ENCODE data around the gene MYO5A. TPM values are rescaled to one million over a fixed set of nuclear protein-coding genes. Genes with fewer than 3 reads are reported as not detected.
A peak's percentile ranks its signal among the peaks of the same experiment; 100 is the strongest.

MYO5A gene
- polyA plus RNA-seq, 3 donors = 6.9 to 33.5 (median 16.6) TPM

DNA sequence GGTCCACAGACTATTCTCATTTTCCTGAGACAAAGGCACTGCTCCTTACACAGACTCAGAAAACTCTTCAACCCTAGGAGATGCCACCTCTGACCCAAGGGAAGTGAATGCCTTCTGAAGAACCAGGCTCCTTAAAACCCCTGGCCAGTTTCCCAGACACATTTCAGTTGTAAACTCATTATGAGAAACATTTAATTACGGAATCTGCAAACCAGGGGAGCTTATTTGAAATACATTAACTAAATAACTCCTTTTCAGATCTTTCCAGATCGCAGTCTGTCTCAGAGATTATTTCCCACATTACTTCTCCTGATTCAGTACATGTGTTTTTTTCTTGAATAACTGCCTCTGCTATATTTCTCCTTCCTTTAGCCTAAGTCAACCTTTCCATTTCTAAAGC is 17.6 kb downstream of the MYO5A start:
- Mint-ChIP-seq H3K9me3 (no peaks in the 10 kb centered on the region), H3K4me1 (peaks cover 27% of the 10 kb centered on the region), H3K27ac (peak overlapping the region in 1 of 7 donors; percentile 15), H3K27me3 (ENCODE audit: low read depth in 3 of 3) (peaks cover 0 to 1% (median 0%) of the 10 kb centered on the region in 3 donors), H3K36me3 (no peaks in the 10 kb centered on the region), H3K4me3 (no peak overlapping the region)
- H3K9me3 ChIP-seq (replicated peaks in 1 of 2; ENCODE audit: control insufficient read depth in 1 of 2, insufficient read depth in 1 of 2, low read length in 2 of 2) = no peaks in the 10 kb centered on the region
- no peak overlapping the region for H3K9ac ChIP-seq (ENCODE audit: insufficient read depth, low read length, poor library complexity, severe bottlenecking)
- H3K4me2 ChIP-seq (replicated peaks; ENCODE audit: extremely low read depth, low read length, poor library complexity, severe bottlenecking) = no peak overlapping the region
- H2AFZ ChIP-seq (ENCODE audit: insufficient read depth, low read depth, low read length, poor library complexity, severe bottlenecking) = no peak overlapping the region
- no peak for DNase-seq
- TF ChIP-seq, protein P1, sequence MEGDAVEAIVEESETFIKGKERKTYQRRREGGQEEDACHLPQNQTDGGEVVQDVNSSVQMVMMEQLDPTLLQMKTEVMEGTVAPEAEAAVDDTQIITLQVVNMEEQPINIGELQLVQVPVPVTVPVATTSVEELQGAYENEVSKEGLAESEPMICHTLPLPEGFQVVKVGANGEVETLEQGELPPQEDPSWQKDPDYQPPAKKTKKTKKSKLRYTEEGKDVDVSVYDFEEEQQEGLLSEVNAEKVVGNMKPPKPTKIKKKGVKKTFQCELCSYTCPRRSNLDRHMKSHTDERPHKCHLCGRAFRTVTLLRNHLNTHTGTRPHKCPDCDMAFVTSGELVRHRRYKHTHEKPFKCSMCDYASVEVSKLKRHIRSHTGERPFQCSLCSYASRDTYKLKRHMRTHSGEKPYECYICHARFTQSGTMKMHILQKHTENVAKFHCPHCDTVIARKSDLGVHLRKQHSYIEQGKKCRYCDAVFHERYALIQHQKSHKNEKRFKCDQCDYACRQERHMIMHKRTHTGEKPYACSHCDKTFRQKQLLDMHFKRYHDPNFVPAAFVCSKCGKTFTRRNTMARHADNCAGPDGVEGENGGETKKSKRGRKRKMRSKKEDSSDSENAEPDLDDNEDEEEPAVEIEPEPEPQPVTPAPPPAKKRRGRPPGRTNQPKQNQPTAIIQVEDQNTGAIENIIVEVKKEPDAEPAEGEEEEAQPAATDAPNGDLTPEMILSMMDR (IDR thresholded peaks at IDR 0.05) = no peak
- H3K27me3 ChIP-seq (ENCODE audit: control insufficient read depth in 2 of 2, insufficient read depth in 2 of 2, low read length in 2 of 2) = no peaks in the 10 kb centered on the region
- no peak overlapping the region for H3K4me3 ChIP-seq (replicated peaks in 1 of 3; ENCODE audit: low read depth in 2 of 3, low read length in 3 of 3)
- intact Hi-C loops (cut with micrococcal nuclease) = no loop called here
- H4K20me1 ChIP-seq (ENCODE audit: insufficient read depth, low read length) = peaks cover 96% of the 10 kb centered on the region
- 100% methylated on average over 1 of the region's 2 CpGs for WGBS (ENCODE audit: insufficient coverage)
- H3K36me3 ChIP-seq (replicated peaks in 1 of 2; ENCODE audit: control insufficient read depth in 1 of 2, insufficient read depth in 2 of 2, low read length in 2 of 2) = no peaks in the 10 kb centered on the region
- no peak overlapping the region for H3K27ac ChIP-seq (ENCODE audit: low read depth in 1 of 2, low read length in 2 of 2)
- peaks cover 6 to 14% of the 10 kb centered on the region in 2 donors for H3K4me1 ChIP-seq (ENCODE audit: control insufficient read depth in 1 of 2, insufficient read depth in 2 of 2, low read length in 2 of 2)
- peaks cover 97% of the 10 kb centered on the region for H3K79me2 ChIP-seq (ENCODE audit: insufficient read depth, low read length)

DNA sequence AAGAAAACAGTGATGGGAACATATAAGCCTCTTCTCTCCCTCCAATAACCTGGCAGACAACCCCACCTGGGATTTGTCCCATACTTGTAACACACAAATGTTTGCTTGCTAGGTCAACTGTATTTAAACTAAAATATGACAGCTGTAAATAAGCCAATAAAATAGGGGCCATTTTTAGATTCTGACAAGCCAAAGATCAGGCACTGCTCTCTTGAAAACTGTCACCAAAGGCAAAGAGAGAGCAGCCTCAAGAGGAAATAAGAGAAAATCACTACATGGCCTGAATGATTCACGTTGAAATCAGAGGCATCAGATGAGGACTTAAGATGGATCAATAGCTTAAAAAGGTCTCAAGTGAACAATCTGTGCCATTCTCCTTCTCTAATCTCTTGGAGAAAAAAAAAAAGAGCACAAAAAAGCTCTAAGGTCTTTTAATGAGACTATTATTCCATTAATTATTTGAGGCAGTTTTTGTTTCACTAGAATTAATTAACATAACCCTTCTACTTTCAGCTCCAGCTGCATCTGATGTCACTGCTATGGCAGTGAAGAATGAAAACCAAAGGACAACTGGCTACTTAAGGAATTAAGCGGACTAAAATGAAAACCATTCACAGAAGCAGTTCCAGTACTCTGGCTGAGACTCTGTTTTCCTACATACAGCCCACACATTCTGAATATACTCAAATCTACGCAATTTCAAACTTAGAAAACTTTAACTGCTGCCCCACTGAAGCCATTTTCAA is 19.0 kb downstream of the MYO5A start:
- intact Hi-C loops (cut with micrococcal nuclease) = no loop called here
- H3K36me3 ChIP-seq (replicated peaks in 1 of 2; ENCODE audit: control insufficient read depth in 1 of 2, insufficient read depth in 2 of 2, low read length in 2 of 2) = no peaks in the 10 kb centered on the region
- H3K4me3 ChIP-seq (replicated peaks in 1 of 3; ENCODE audit: low read depth in 2 of 3, low read length in 3 of 3) = no peak overlapping the region
- H3K9me3 Mint-ChIP-seq = no peaks in the 10 kb centered on the region
- H3K9ac ChIP-seq (ENCODE audit: insufficient read depth, low read length, poor library complexity, severe bottlenecking) = no peak overlapping the region
- peaks cover 40% of the 10 kb centered on the region for H3K4me1 Mint-ChIP-seq
- H3K36me3 Mint-ChIP-seq = no peaks in the 10 kb centered on the region
- peaks cover 20 to 28% of the 10 kb centered on the region in 2 donors for H3K4me1 ChIP-seq (ENCODE audit: control insufficient read depth in 1 of 2, insufficient read depth in 2 of 2, low read length in 2 of 2)
- peaks cover 0 to 1% (median 0%) of the 10 kb centered on the region in 3 donors for H3K27me3 Mint-ChIP-seq (ENCODE audit: low read depth in 3 of 3)
- no peak overlapping the region for H3K27ac Mint-ChIP-seq
- peaks cover 97% of the 10 kb centered on the region for H3K79me2 ChIP-seq (ENCODE audit: insufficient read depth, low read length)
- no peak overlapping the region for H3K4me2 ChIP-seq (replicated peaks; ENCODE audit: extremely low read depth, low read length, poor library complexity, severe bottlenecking)
- TF ChIP-seq, protein P1 (IDR thresholded peaks at IDR 0.05) = no peak
- H3K4me3 Mint-ChIP-seq = no peak overlapping the region
- H3K9me3 ChIP-seq (replicated peaks in 1 of 2; ENCODE audit: control insufficient read depth in 1 of 2, insufficient read depth in 1 of 2, low read length in 2 of 2) = no peaks in the 10 kb centered on the region
- no peaks in the 10 kb centered on the region for H3K27me3 ChIP-seq (ENCODE audit: control insufficient read depth in 2 of 2, insufficient read depth in 2 of 2, low read length in 2 of 2)
- H4K20me1 ChIP-seq (ENCODE audit: insufficient read depth, low read length) = peaks cover 96% of the 10 kb centered on the region
- no peak for DNase-seq
- 100% methylated on average over 1 of the region's 3 CpGs for WGBS (ENCODE audit: insufficient coverage)
- no peak overlapping the region for H2AFZ ChIP-seq (ENCODE audit: insufficient read depth, low read depth, low read length, poor library complexity, severe bottlenecking)
- no peak overlapping the region for H3K27ac ChIP-seq (ENCODE audit: low read depth in 1 of 2, low read length in 2 of 2)
